Muscle of leg (tissue), 11 donors: ENCODE data around the gene ANKS1A. TPM values are rescaled to one million over a fixed set of nuclear protein-coding genes. Genes with fewer than 3 reads are reported as not detected.

Experiments used
- DNase-seq: peaks from one replicate; pipeline ENCODE4 v3.0.0; 2013
- H3K27ac ChIP-seq: one replicate; pipeline ENCODE4 v1.5.1; 2013; ENCODE audit warnings: mild to moderate bottlenecking, low read length, control low read depth
- H3K27me3 ChIP-seq: one replicate; pipeline ENCODE4 v1.6.1; 2013; ENCODE audit warnings: low read length; ENCODE audit not compliant: control insufficient read depth, insufficient read depth
- H3K36me3 ChIP-seq: one replicate; pipeline ENCODE4 v1.6.1; 2013; ENCODE audit warnings: low read length; ENCODE audit not compliant: control insufficient read depth, insufficient read depth
- H3K4me1 ChIP-seq: one replicate; pipeline ENCODE4 v1.6.1; 2013; ENCODE audit warnings: low read length; ENCODE audit not compliant: control insufficient read depth, insufficient read depth
- H3K4me3 ChIP-seq: one replicate; pipeline ENCODE4 v1.5.1; 2013; ENCODE audit warnings: low read length, control low read depth
- H3K9me3 ChIP-seq: replicated peaks from 2 replicates; pipeline ENCODE4 v1.6.1; 2013; ENCODE audit warnings: low read depth, low read length; ENCODE audit not compliant: control insufficient read depth
- WGBS: methylation state at CpG from one replicate; pipeline ENCODE4 v1.1.5; 2013; ENCODE audit warnings: missing lambda C conversion rate; ENCODE audit not compliant: insufficient coverage; 5-methylcytosine and 5-hydroxymethylcytosine counted together
- polyA plus RNA-seq, 8 donors: library from polyadenylated mRNA; unstranded; fragments of 120-200 nt; gene quantifications; one replicate each; pipeline versions ENCODE4 v1.2.1 to v1.2.3, GENCODE V29; 2013; ENCODE audit warnings: inconsistent platforms in 1 of 8, low replicate concordance in 1 of 8; ENCODE audit not compliant: insufficient read length in 8 of 8, insufficient read depth in 1 of 8
- total RNA-seq: library from RNA; stranded (reverse); fragments of 120-200 nt; gene quantifications from one replicate; pipeline ENCODE4 v1.2.4, GENCODE V29; 2013

The ANKS1A gene
- total and polyA plus RNA-seq, 9 donors = 22.7 to 56.0 (median 39.8) TPM

GRCh38 chr6:35072698-35073055 lies 183.6 kb downstream of the ANKS1A start:
- Histone ChIP-seq H3K4me3 (no peak overlapping the region), H3K9me3 (no peaks in the 10 kb centered on the region), H3K36me3 (peaks cover 74% of the 10 kb centered on the region), H3K4me1 (no peaks in the 10 kb centered on the region), H3K27me3 (no peaks in the 10 kb centered on the region), H3K27ac (no peak overlapping the region)
- 91% methylated on average over 9 of the region's 9 CpGs for WGBS
- DNase-seq = no peak

GRCh38 chr6:35073211-35073610 lies 184.2 kb downstream of the ANKS1A start:
- Histone ChIP-seq H3K27me3 (no peaks in the 10 kb centered on the region), H3K27ac (no peak overlapping the region), H3K4me3 (no peak overlapping the region), H3K36me3 (peaks cover 77% of the 10 kb centered on the region), H3K4me1 (no peaks in the 10 kb centered on the region), H3K9me3 (no peaks in the 10 kb centered on the region)
- WGBS = 96% methylated on average over 6 of the region's 10 CpGs
- no peak for DNase-seq

GRCh38 chr6:35073766-35074471 lies 184.9 kb downstream of the ANKS1A start:
- Histone ChIP-seq H3K4me3 (no peak overlapping the region), H3K4me1 (no peaks in the 10 kb centered on the region), H3K27ac (no peak overlapping the region), H3K9me3 (no peaks in the 10 kb centered on the region), H3K36me3 (peaks cover 77% of the 10 kb centered on the region), H3K27me3 (no peaks in the 10 kb centered on the region)
- WGBS = 92% methylated on average over 16 of the region's 20 CpGs
- DNase-seq = no peak

- no peaks in the 10 kb centered on the region for H3K9me3 ChIP-seq
- peaks cover 11% of the 10 kb centered on the region for H3K4me1 ChIP-seq
- H3K27ac ChIP-seq = no peak overlapping the region
- WGBS = 82% methylated on average over 8 of the region's 17 CpGs
- peaks cover 85% of the 10 kb centered on the region for H3K36me3 ChIP-seq
- no peak for DNase-seq
- no peaks in the 10 kb centered on the region for H3K27me3 ChIP-seq
- H3K4me3 ChIP-seq = no peak overlapping the region
These were observed 188.1 kb downstream of the ANKS1A start for GRCh38 chr6:35076997-35077712.

GRCh38 chr6:35077713-35078105 lies 188.7 kb downstream of the ANKS1A start:
- H3K9me3 ChIP-seq = no peaks in the 10 kb centered on the region
- peaks cover 16% of the 10 kb centered on the region for H3K4me1 ChIP-seq
- no peak overlapping the region for H3K27ac ChIP-seq
- no peak for DNase-seq
- H3K4me3 ChIP-seq = no peak overlapping the region
- H3K36me3 ChIP-seq = peaks cover 85% of the 10 kb centered on the region
- no peaks in the 10 kb centered on the region for H3K27me3 ChIP-seq
- 87% methylated on average over 9 of the region's 11 CpGs for WGBS

- peaks cover 17% of the 10 kb centered on the region for H3K4me1 ChIP-seq
- no peaks in the 10 kb centered on the region for H3K9me3 ChIP-seq
- H3K4me3 ChIP-seq = no peak overlapping the region
- no peaks in the 10 kb centered on the region for H3K27me3 ChIP-seq
- WGBS = 92% methylated on average over 20 of the region's 20 CpGs
- DNase-seq = no peak
- H3K27ac ChIP-seq = no peak overlapping the region
- H3K36me3 ChIP-seq = peaks cover 84% of the 10 kb centered on the region
These were observed 189.3 kb downstream of the ANKS1A start for GRCh38 chr6:35078226-35078850.

GRCh38 chr6:35078896-35079295 lies 189.8 kb downstream of the ANKS1A start:
- 95% methylated on average over 11 of the region's 11 CpGs for WGBS
- Histone ChIP-seq H3K4me1 (peaks cover 17% of the 10 kb centered on the region), H3K4me3 (no peak overlapping the region), H3K27ac (no peak overlapping the region), H3K9me3 (no peaks in the 10 kb centered on the region), H3K27me3 (no peaks in the 10 kb centered on the region), H3K36me3 (peaks cover 84% of the 10 kb centered on the region)
- no peak for DNase-seq

- 92% methylated on average over 17 of the region's 23 CpGs for WGBS
- DNase-seq = no peak
- Histone ChIP-seq H3K9me3 (no peaks in the 10 kb centered on the region), H3K4me3 (no peak overlapping the region), H3K27me3 (no peaks in the 10 kb centered on the region), H3K36me3 (peaks cover 82% of the 10 kb centered on the region), H3K27ac (no peak overlapping the region), H3K4me1 (peaks cover 17% of the 10 kb centered on the region)
These were observed 190.4 kb downstream of the ANKS1A start for GRCh38 chr6:35079311-35080000.

GRCh38 chr6:35080016-35080680 lies 191.1 kb downstream of the ANKS1A start:
- 86% methylated on average over 7 of the region's 13 CpGs for WGBS
- Histone ChIP-seq H3K27me3 (no peaks in the 10 kb centered on the region), H3K9me3 (no peaks in the 10 kb centered on the region), H3K4me1 (peaks cover 17% of the 10 kb centered on the region), H3K4me3 (no peak overlapping the region), H3K27ac (no peak overlapping the region), H3K36me3 (peaks cover 83% of the 10 kb centered on the region)
- no peak for DNase-seq
